HG03066 (cell line): Measurements from ENCODE around the gene CLEC3B.
"Not testable (repeated sequence)": the region's sequence is repeated elsewhere in the genome, so short reads cannot be mapped to it uniquely, and the experiment has no call there.

Experiments
- ATAC-seq: cut with Tn5 transposase; IDR thresholded peaks from one replicate; pipeline ENCODE4 v1.9.1; 2021; ENCODE audit warnings: low read depth; ENCODE audit not compliant: unreplicated experiment

Gene CLEC3B

DNA sequence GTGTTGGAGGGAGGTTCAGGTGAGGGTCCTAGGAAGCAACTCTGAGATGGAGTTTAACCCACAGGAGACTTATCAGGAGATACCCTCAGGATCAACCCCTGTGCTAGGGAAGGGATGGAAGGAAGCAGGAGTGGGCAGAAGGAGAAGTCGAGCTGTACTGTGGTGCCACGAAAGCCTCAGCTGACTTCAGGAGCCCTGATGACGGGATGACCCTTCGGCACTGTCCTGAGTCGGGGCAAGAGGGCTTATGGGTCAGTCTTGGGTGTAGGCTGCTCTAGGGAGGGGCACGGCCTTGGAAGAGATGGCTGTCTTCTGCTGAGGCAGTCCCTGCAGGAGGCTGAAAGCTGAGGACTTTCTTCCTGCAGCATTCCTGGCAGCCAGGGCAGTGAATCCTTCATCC, 7.7 kb downstream of the CLEC3B start:
- no peak for ATAC-seq

DNA sequence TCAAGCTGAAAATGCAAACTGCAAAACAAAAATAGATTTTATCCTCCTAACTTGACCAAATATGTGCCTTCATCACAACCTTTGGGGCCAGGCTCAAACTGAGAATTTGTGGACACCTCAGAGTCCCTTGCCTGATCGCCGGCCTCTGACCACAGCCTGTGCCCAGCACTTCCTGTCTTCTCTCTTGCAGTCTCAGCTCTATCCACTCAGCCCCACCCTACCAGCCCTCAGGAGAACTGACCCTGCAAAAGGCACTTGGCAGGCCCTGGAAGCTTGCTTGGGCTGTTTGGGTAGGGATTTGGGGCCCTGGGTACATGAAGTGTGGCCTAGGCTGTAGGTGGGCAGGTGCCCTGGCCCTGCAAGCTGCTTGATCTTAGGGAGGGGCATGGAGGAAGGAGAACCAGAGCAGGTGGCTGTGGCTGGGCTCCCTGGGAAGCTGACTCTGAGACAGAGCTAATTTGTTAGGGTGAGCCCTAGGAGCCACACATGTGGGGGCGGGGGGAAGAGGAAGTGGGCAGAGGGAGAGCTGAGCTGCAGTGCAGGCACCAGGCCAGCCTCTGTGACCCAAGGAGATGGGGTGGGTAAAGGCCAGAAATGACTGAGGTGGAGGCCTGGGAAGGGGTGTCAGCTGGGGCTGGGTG, 8.6 kb downstream of the CLEC3B start:
- ATAC-seq = no peak

DNA sequence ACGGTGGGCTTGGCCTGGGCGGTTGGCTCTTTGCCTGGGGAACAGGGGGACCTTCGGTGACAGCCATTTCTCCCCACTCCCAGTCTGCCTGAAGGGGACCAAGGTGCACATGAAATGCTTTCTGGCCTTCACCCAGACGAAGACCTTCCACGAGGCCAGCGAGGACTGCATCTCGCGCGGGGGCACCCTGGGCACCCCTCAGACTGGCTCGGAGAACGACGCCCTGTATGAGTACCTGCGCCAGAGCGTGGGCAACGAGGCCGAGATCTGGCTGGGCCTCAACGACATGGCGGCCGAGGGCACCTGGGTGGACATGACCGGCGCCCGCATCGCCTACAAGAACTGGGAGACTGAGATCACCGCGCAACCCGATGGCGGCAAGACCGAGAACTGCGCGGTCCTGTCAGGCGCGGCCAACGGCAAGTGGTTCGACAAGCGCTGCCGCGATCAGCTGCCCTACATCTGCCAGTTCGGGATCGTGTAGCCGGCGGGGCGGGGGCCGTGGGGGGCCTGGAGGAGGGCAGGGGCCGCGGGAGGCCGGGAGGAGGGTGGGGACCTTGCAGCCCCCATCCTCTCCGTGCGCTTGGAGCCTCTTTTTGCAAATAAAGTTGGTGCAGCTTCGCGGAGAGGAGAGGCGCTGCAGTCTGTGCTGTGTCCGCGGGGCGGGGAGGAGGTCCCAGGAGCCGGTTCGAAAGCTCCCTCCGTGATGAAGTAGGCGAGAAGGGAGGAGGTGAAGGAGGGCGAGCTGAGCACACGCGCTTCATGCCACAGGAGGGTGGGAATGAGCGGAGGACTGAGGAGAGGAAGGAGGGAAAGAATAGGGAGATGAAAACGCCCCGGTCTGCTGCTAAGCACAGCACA, 9.6 kb downstream of the CLEC3B start:
- ATAC-seq = no peak

DNA sequence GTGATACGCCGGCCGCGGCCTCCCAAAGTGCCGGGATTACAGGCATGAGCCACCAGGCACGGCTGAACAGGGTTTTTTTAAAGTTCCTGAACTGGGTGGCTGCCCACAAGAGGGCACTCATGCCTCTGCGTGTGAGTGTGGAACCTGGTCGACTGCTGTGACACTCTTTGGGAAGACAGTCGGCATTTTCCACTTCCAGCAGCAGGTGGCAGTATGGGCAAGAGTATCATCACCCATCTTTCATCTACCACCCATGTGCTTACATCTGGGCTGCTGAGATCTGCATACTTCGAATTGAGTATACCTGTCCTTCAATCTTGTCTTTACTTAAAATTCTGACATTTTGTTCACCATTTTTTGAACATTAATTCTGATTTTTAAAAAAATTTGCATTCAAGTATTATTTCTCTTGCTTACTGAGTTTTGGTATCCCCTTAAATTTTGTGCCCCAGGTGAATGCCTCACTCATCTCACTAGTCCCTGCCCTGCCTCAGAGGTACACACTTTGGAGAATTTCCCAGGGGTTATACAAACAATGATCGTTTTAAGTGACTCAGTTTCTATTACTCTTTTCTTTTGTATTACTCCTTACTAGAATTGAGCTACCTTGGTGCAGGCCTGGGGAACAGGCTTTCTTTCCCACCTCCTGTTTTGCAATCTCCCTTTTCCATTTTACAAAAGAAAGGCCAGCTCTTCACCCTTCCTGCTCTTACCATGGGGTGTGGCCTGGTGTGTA, 11.8 kb downstream of the CLEC3B start:
- ATAC-seq = peak; percentile 60

DNA sequence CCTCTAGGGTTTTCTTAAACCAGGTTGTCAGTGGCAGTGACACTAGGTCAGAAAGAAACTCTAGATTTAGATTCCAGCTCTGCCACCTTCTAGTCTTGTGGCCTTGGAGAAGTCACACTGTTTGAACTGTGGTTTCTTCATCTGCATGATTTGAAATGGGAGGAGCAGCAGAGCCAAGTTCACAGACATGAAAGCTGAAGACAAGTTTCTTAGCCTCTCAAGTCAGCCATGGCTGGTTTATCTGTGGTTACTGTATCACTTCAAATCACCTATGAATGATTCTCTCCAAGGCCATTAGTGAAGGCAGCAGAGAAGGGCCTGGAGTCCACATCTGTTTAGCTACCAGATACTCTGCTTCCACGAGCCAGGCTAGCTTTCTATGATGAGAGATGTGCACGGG, 15.6 kb downstream of the CLEC3B start:
- no peak for ATAC-seq

DNA sequence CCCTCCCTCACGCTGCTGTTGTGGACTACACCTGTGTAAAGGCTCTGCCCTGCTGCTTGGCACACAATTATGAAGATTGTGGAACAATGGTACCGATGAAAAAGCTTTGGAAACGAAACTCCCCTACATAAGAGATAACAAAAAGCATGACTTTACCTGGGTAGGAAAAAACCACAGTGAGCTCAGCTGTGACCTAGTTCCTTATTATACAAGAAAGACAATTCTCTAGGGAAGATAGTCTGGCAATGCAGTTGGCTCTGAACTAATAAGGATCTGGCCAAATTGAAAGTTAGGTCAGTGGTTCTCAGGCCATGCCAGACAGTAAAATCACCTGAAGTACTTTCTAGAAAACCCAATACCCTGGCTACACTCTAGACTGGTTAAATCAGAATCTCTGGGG, 16.1 kb downstream of the CLEC3B start:
- no peak for ATAC-seq

DNA sequence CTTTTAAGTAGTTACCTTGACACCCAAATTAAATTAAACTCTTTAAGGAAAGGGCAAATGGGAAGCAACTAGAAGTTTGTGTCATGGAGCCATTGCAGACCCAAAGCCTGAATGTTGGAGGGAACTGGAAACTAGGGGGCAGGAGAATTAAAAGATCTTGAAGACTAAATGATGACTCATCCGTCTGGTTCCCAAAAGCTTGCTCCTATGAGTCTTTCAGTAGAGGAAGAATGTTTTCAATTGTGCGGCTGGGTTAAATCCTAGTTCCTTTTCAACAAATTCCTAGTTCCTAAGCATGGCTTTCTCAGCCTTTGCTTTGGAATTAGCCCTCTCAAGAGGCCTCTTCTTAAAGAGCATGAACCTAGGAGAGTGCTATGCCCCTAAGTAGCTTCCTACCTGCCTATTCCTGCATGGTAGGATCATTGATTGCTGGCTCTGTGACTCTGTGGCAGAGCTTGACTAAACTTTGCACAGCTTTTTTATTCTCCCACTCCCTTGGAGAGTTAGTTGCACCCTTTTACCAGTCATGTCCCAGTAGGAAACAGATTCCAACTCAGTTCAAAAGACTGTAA, 17.7 kb downstream of the CLEC3B start:
- no peak for ATAC-seq

DNA sequence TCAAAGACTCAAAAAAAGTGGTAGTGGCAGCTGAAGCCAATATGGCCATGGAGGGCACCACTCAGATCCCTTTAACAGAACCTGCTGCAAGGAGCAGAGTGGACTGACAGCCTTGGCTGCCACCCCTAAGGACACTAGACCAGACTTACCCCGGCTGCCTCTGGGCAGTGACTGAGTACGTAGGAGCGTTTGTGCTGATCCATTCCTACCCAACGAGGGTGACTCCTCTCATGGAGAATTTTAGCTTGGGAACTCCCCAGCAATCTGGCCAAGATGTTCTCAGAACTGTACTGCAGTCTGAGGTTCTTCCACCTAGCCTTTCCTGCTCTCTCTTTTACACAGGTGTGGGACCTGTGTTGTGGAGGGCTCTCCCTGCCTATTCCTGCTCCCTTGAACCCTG, 22.1 kb downstream of the CLEC3B start:
- no peak for ATAC-seq

DNA sequence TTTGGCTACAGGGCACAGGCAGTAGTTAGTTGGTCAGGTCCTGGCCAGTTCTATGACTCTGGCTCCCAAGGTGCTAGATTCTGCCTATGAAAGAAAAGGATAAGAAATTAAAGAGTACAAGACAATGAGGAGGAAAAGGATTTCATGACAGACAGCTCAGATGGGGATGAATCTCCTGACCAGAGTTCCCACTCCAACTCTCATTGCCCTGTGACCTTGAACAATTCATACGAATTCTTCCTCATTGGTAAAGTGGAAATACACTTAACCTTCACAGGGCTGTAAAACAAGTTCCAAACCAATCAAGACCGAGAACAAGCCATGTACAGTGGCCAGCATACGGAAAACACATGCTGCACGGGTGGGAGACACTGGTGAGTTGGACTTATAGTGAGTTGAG, 23.7 kb downstream of the CLEC3B start:
- ATAC-seq = no peak

DNA sequence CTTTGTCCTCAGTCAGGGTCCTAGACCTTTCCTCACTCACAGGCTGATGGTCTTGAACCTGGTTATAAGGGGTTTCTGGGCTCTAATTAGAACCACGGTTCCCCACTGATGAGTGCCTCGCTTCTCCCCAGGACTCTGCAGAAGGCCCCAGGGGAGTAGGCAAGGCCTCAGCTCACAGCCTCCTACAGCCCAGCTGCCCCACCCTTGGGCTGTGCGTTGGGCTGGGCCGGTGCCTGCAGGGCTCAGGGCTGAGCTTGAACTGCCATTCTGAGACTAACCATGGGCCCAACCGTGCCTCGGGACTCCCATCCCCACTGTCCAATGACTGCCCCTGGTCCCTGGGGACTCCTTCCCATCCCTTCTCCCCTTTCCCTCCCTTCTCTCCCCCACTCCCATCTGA, 25.6 kb downstream of the CLEC3B start:
- no peak for ATAC-seq

DNA sequence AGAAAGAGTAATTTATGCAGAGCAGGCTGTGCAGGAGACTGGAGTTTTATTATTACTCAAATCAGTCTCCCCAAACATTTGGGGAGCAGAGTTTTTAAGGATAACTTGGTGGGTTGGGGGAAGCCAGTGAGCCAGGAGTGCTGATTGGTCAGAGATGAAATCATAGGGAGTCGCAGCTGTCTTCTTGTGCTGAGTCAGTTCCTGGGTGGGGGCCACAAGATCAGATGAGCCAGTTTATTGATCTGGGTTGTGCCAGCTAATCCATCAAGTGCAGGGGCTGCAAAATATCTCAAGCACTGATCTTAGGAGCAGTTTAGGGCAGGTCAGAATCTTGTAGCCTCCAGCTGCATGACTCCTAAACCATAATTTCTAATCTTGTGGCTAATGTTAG, 27.7 kb downstream of the CLEC3B start:
- ATAC-seq = not testable (repeated sequence)

DNA sequence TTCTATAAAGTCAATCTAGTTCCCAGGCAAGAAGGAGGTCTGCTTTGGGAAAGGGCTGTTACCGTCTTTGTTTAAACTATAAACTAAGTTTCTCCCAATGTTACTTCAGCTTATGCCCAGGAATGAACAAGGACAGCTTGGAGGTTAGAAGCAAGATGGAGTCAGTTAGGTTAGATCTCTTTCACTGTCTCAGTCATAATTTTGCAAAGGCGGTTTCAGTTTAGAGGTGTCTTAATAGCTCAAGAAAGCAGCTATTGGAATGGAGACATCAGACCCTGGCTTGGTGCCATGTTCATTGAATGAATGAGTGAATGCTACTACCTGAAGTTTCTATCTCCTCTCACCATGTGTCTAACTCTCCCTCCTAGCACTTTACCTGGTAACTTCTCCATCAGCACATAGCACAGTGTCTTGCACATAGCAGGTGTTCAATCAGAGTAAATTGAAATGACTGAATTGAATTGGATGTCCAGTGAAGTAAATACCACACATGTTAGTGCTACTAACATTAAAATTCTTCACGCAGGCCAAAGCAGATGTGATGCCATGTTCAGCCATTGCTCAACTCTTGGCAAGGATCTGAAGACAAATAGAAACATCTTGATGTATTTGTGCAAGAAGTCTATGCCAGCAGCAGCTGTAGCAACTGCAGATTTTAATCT, 28.2 kb downstream of the CLEC3B start:
- no peak for ATAC-seq

DNA sequence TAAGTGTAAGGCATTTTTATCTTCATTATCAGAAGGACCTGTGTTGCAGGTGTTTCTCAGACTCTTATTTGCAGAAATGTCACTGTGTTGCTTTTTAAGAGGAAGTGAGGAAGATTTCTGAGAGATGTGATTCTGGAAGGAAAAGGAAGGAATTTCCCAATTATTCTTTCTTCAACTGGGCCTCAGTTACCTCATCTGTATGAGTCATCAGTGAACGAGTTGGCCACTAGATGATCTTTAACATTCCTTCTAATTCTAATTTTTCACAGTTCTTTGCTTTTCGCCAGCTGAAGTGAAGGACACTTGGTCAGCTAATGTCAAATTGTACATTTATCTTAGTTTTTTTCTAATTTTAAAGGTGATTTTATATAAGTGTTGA, 28.9 kb downstream of the CLEC3B start:
- no peak for ATAC-seq

DNA sequence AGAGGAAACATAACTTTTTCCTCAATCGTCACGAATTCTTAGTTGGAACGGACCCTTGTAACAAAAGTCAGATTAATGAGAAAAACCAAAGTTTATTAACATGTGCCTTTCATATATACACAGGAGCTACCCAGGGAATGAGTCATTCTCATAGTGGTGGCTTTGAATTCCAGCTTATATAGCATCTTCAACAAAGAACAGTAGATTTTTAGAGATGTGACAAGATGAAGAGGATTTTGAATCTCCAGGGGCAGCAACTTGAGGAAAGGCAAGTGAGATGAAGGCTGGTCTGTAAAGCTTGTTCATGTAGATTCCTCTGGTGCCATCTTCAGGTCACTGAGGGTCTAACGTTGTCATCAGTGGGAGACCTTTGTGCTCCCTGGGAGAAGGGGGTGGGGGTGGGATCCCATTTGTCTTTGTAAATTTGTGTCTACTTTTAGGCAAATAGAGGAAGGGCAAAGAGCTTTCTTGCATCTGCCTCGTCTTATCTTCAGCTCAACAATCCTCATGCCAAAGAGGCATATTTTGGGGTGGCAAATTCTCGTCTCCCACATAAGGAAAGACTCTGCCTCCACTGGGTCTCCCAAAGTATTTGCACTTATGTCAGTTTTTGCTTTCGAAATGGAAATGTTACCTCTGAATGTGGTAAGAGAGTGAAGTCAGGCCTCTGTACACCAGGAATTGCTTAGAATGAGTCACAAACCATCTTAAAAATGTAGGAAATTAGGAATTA, 29.5 kb downstream of the CLEC3B start:
- no peak for ATAC-seq

DNA sequence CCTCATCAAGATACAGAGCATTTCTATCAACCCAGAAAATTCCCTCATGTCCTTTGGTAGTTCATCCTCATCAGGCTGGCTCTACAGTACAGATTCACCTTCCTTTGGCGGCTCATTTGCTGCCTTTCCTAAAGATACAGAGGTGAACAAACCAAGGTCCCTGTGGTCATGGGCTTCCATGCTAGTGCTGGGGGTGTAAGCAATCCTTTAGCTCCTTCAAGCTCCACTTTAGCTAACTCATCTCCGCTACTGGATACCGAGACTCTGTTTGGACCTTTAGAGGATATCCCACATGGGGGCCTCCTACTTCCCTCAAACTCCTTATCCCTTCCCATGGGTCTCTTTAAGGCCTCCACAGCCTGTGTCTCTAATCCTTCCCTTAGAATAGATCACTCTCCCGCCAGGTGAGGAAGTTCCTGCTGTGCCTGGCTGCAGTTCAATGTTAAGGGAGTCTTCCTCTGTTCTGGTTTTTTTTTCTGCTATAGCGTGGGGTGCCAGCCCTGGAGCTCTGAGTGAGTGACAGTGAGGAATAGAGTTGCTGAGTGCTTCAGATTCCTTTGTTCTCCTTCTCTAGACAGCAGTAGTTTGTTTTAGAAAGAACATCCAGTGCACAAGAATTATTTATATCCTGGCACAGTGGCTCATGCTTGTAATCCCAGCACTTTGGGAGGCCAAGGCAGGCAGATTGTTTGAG, 30.7 kb downstream of the CLEC3B start:
- no peak for ATAC-seq

DNA sequence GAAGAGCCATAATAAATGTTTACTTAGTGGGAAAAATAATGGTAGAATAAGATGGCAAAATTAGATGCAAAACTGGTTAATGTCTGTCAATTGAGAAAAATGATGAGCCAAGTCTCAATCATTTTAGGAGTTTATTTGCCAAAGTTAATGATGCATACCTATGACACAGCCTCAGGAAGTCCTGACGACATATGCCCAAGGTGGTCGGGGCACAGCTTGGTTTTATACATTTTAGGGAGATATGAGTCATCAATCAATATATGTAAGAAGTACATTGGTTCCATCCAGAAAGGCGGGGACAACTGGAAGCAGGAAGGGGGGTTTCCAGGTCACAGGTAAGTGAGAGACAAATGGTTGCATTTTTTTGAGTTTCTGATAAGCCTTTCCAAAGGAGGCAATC, 31.5 kb downstream of the CLEC3B start:
- ATAC-seq = no peak

DNA sequence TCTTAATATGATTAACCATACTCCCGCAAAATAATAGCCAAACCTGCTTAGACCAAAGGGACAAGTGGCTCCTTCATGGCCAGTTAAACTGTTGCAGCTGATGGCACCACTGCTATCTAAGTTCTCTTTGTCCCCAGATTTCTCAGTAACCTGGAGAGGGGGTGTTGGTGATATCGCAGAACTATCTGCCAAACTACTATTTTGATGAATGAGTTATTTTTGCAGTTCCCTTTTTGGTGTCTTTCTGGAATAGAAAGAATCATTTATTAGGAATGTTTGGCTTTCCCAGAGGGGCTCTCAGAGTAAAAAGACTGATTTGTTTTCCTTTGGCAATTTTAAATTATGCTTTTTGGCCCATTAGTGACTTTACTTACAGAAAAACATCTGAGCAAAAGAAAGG, 33.0 kb downstream of the CLEC3B start:
- ATAC-seq = no peak

DNA sequence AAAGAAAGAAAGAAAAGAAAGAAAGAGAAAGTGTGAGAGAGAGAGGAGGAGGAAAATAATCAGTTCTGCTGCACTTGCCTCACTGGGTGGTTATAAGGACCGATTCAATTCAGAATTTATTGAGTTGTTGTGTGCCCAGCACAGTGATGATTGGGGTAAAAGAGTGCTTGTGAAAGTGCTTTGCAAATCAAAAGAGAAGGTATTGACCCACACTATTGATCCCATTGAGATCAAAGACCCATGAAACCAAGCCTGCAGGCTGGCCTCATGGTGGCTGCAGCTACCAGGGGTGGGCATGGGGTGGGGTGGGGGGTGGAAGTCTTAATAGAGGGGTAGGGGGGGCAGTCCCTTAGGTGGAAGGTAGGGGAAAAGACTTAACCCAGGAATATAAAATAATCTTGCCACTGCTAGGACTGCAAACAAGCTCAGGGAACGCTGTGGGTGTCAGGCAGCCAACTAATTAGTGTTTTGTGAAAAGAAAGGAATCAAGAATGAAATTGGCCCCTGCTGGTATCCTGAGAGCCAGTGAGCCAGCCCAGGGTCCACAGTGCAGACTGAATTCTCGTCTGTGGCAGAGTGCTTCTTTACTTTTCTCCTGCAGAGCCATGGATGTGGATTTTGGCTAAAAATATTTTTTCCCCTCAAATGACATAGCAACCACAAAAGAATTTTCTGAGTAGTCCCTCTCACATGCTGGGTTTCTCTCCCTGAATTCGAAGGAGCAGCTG, 34.2 kb downstream of the CLEC3B start:
- ATAC-seq = no peak

DNA sequence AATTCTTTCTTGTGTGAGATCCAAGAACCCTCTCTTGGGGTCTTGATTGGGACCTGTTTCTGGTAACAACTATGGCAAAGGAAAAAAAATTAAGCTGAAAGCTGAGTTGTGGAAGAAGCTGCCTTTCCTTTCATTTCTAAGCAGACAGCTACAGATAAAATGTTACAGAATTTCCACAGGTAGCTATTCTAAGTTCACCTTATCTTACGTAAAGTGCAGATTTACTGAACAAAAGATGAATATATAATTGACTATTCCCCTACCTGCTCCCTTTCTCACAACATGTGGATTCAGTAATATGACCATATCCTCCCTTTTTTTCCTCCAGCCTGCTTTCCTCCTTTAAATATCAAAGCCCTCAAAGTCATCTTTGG, 36.6 kb downstream of the CLEC3B start:
- ATAC-seq = no peak
